Prostate gland (tissue), 2 donors: ENCODE measurements around the gene MKLN1.

Experiments used
- CTCF ChIP-seq, 4 experiments: fragments of 200-600 bp in 2 of 4; fragments of 450-650 bp in 2 of 4; sonication (generic) in 2 of 4; IDR thresholded peaks; 1 replicate in 3 of 4; 2 replicates in 1 of 4; pipeline ENCODE4 v1.5.1; 2016 to 2019; ENCODE audit warnings: antibody characterized with exemption in 4 of 4, mild to moderate bottlenecking in 2 of 4, moderate library complexity in 2 of 4
- POLR2A ChIP-seq: fragments of 450-650 bp; IDR thresholded peaks from one replicate; pipeline ENCODE4 v1.6.1; 2016; ENCODE audit warnings: antibody characterized with exemption, mild to moderate bottlenecking
- POLR2AphosphoS5 ChIP-seq: sonication (generic); formaldehyde crosslinking; IDR thresholded peaks from one replicate; pipeline ENCODE4 v1.6.1; 2017; ENCODE audit warnings: antibody characterized with exemption

DNA sequence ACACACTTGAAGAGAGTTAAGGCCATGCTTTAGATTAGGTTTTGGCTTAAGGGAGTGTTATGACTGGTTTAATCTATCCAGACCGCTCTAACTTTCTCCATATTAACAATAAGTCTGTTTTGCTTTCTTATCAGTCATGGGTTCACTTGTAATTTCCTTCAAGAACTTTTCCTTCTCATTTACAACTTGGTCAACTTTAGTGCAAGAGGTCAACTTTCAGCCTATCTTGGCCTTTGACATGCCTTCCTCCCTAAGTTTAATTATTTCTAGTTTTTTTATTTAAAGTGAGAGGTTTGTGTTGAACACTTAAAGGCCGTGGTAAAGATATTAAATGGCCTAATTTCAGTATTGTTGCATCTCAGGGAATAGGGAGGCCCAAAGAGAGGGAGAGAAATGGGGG is 75.6 kb downstream of the MKLN1 start:
- no peak for TF ChIP-seq CTCF (IDR thresholded peaks at IDR 0.05)
- TF ChIP-seq POLR2A, result no peak
- no peak for TF ChIP-seq POLR2AphosphoS5
